ENCODE measurements around the gene ABCB11. TPM values are rescaled to one million over a fixed set of nuclear protein-coding genes. Genes with fewer than 3 reads are reported as not detected.

The ABCB11 gene
- polyA plus RNA-seq, 6 donors from 2014 or later = 0.04 TPM; not detected in 5

- H3K4me3 Mint-ChIP-seq = no peak overlapping the region
- H3K36me3 Mint-ChIP-seq = no peaks in the 10 kb centered on the region
- peaks cover 0 to 5% (median 0%) of the 10 kb centered on the region in 7 donors for H3K9me3 Mint-ChIP-seq
- DNase-seq = peak; percentile 17
- H3K4me1 Mint-ChIP-seq = no peaks in the 10 kb centered on the region
- H3K27ac Mint-ChIP-seq = peak overlapping the region in 1 of 6 donors; percentile 2
- H3K27me3 Mint-ChIP-seq = peaks cover 0 to 21% (median 19%) of the 10 kb centered on the region in 3 donors
- peak in 1 of 2 donors; percentile 32 for ATAC-seq (ENCODE audit: low read depth in 2 of 2)
Measured at GRCh38 chr2:168920504-168921157, 110.5 kb downstream of the ABCB11 start.

GRCh38 chr2:168916331-168916675, 114.8 kb downstream of the ABCB11 start:
- Mint-ChIP-seq H3K36me3 (no peaks in the 10 kb centered on the region), H3K4me3 (no peak overlapping the region), H3K9me3 (peaks cover 0 to 11% (median 0%) of the 10 kb centered on the region in 7 donors), H3K27ac (no peak overlapping the region), H3K27me3 (peaks cover 0 to 26% (median 17%) of the 10 kb centered on the region in 3 donors), H3K4me1 (peaks cover 0 to 5% (median 5%) of the 10 kb centered on the region in 3 donors)
- DNase-seq (no peak), ATAC-seq (ENCODE audit: low read depth in 2 of 2) (no peak)

- Mint-ChIP-seq H3K4me3 (no peak overlapping the region), H3K4me1 (peaks cover 0 to 5% (median 5%) of the 10 kb centered on the region in 3 donors), H3K9me3 (peaks cover 0 to 11% (median 0%) of the 10 kb centered on the region in 7 donors), H3K27ac (no peak overlapping the region), H3K36me3 (no peaks in the 10 kb centered on the region), H3K27me3 (peaks cover 0 to 26% (median 17%) of the 10 kb centered on the region in 3 donors)
- DNase-seq (no peak), ATAC-seq (ENCODE audit: low read depth in 2 of 2) (no peak)
Measured at GRCh38 chr2:168915441-168916330, 115.4 kb downstream of the ABCB11 start.

- Mint-ChIP-seq H3K27ac (peak overlapping the region in 1 of 6 donors; percentile 26), H3K9me3 (peaks cover 0 to 11% (median 0%) of the 10 kb centered on the region in 7 donors), H3K27me3 (peaks cover 0 to 31% (median 17%) of the 10 kb centered on the region in 3 donors), H3K4me3 (no peak overlapping the region), H3K36me3 (no peaks in the 10 kb centered on the region), H3K4me1 (peaks cover 0 to 5% (median 5%) of the 10 kb centered on the region in 3 donors)
- no peak for ATAC-seq (ENCODE audit: low read depth in 2 of 2)
- DNase-seq = no peak
Measured at GRCh38 chr2:168913495-168913894, 117.6 kb downstream of the ABCB11 start.

- H3K9me3 Mint-ChIP-seq = peaks cover 0 to 11% (median 0%) of the 10 kb centered on the region in 7 donors
- peak in 1 of 2 donors; percentile 44 for ATAC-seq (ENCODE audit: low read depth in 2 of 2)
- H3K4me1 Mint-ChIP-seq = peaks cover 0 to 5% (median 5%) of the 10 kb centered on the region in 3 donors
- H3K4me3 Mint-ChIP-seq = peak overlapping the region in 6 of 8 donors; percentile 23 to 61 (median 43)
- H3K27ac Mint-ChIP-seq = peak overlapping the region in 2 of 6 donors; percentile 33 to 80
- peaks cover 0 to 33% (median 17%) of the 10 kb centered on the region in 3 donors for H3K27me3 Mint-ChIP-seq
- DNase-seq = no peak
- peaks cover 0 to 2% of the 10 kb centered on the region in 2 donors for H3K36me3 Mint-ChIP-seq
Measured at GRCh38 chr2:168912901-168913369, 118.2 kb downstream of the ABCB11 start.

GRCh38 chr2:168912466-168912865, 118.7 kb downstream of the ABCB11 start:
- ATAC-seq (ENCODE audit: low read depth in 2 of 2) = peak in 1 of 2 donors; percentile 28
- H3K27ac Mint-ChIP-seq = peak overlapping the region in 2 of 6 donors; percentile 33 to 80
- peak overlapping the region in 6 of 8 donors; percentile 16 to 61 (median 34) for H3K4me3 Mint-ChIP-seq
- H3K27me3 Mint-ChIP-seq = peaks cover 0 to 38% (median 20%) of the 10 kb centered on the region in 3 donors
- DNase-seq = no peak
- H3K36me3 Mint-ChIP-seq = peaks cover 0 to 5% of the 10 kb centered on the region in 2 donors
- peaks cover 0 to 11% (median 0%) of the 10 kb centered on the region in 7 donors for H3K9me3 Mint-ChIP-seq
- peaks cover 0 to 5% (median 5%) of the 10 kb centered on the region in 3 donors for H3K4me1 Mint-ChIP-seq

- Mint-ChIP-seq H3K27me3 (peaks cover 10 to 54% (median 27%) of the 10 kb centered on the region in 3 donors), H3K27ac (no peak overlapping the region), H3K4me1 (peaks cover 0 to 5% (median 5%) of the 10 kb centered on the region in 3 donors), H3K4me3 (no peak overlapping the region), H3K36me3 (peaks cover 0 to 5% of the 10 kb centered on the region in 2 donors), H3K9me3 (peaks cover 0 to 5% (median 0%) of the 10 kb centered on the region in 7 donors)
- DNase-seq (no peak), ATAC-seq (ENCODE audit: low read depth in 2 of 2) (no peak)
Measured at GRCh38 chr2:168910330-168910729, 120.8 kb downstream of the ABCB11 start.

- peaks cover 0 to 5% (median 5%) of the 10 kb centered on the region in 3 donors for H3K4me1 Mint-ChIP-seq
- H3K4me3 Mint-ChIP-seq = no peak overlapping the region
- ATAC-seq (ENCODE audit: low read depth in 2 of 2) (no peak), DNase-seq (no peak)
- H3K36me3 Mint-ChIP-seq = peaks cover 0 to 5% of the 10 kb centered on the region in 2 donors
- no peak overlapping the region for H3K27ac Mint-ChIP-seq
- H3K27me3 Mint-ChIP-seq = peaks cover 10 to 51% (median 22%) of the 10 kb centered on the region in 3 donors
- no peaks in the 10 kb centered on the region for H3K9me3 Mint-ChIP-seq
Measured at GRCh38 chr2:168907940-168908662, 123.0 kb downstream of the ABCB11 start.

GRCh38 chr2:168904358-168904757, 126.8 kb downstream of the ABCB11 start:
- DNase-seq (no peak), ATAC-seq (ENCODE audit: low read depth in 2 of 2) (no peak)
- Mint-ChIP-seq H3K36me3 (peaks cover 0 to 5% of the 10 kb centered on the region in 2 donors), H3K9me3 (no peaks in the 10 kb centered on the region), H3K4me1 (no peaks in the 10 kb centered on the region), H3K4me3 (no peak overlapping the region), H3K27me3 (peaks cover 10 to 31% (median 11%) of the 10 kb centered on the region in 3 donors), H3K27ac (no peak overlapping the region)

- Mint-ChIP-seq H3K9me3 (no peaks in the 10 kb centered on the region), H3K36me3 (peaks cover 0 to 5% of the 10 kb centered on the region in 2 donors), H3K4me3 (no peak overlapping the region), H3K27me3 (peaks cover 10 to 31% (median 15%) of the 10 kb centered on the region in 3 donors), H3K27ac (no peak overlapping the region), H3K4me1 (no peaks in the 10 kb centered on the region)
- ATAC-seq (ENCODE audit: low read depth in 2 of 2) = no peak
- DNase-seq = no peak
Measured at GRCh38 chr2:168903888-168904287, 127.2 kb downstream of the ABCB11 start.

- ATAC-seq (ENCODE audit: low read depth in 2 of 2) = no peak
- Mint-ChIP-seq H3K4me3 (no peak within 1 kb of the TSS), H3K4me1 (no peaks in the 10 kb centered on the region), H3K36me3 (no peaks in the 10 kb centered on the region), H3K9me3 (no peaks in the 10 kb centered on the region), H3K27ac (no peak within 1 kb of the TSS), H3K27me3 (peaks cover 5 to 15% (median 6%) of the 10 kb centered on the region in 3 donors)
- DNase-seq = no peak
Measured at GRCh38 chr2:168901003-168901402, 130.1 kb downstream of the ABCB11 start, which contains the start of gene G6PC2. TSS of gene G6PC2 (plus strand) at chr2:168901291. CDS start at chr2:168901332, 41 bp downstream.

GRCh38 chr2:168897449-168897848, 133.7 kb downstream of the ABCB11 start:
- Mint-ChIP-seq H3K9me3 (no peaks in the 10 kb centered on the region), H3K27ac (no peak overlapping the region), H3K27me3 (peaks cover 11 to 13% (median 12%) of the 10 kb centered on the region in 3 donors), H3K4me1 (no peaks in the 10 kb centered on the region), H3K36me3 (no peaks in the 10 kb centered on the region), H3K4me3 (no peak overlapping the region)
- DNase-seq (no peak), ATAC-seq (ENCODE audit: low read depth in 2 of 2) (no peak)

GRCh38 chr2:168896783-168897182, 134.3 kb downstream of the ABCB11 start:
- no peak for DNase-seq
- Mint-ChIP-seq H3K36me3 (no peaks in the 10 kb centered on the region), H3K4me3 (no peak overlapping the region), H3K9me3 (no peaks in the 10 kb centered on the region), H3K27me3 (peaks cover 11 to 14% (median 12%) of the 10 kb centered on the region in 3 donors), H3K4me1 (no peaks in the 10 kb centered on the region), H3K27ac (no peak overlapping the region)
- no peak for ATAC-seq (ENCODE audit: low read depth in 2 of 2)
